ENCODE data around the gene CFAP57.

The CFAP57 gene

DNA sequence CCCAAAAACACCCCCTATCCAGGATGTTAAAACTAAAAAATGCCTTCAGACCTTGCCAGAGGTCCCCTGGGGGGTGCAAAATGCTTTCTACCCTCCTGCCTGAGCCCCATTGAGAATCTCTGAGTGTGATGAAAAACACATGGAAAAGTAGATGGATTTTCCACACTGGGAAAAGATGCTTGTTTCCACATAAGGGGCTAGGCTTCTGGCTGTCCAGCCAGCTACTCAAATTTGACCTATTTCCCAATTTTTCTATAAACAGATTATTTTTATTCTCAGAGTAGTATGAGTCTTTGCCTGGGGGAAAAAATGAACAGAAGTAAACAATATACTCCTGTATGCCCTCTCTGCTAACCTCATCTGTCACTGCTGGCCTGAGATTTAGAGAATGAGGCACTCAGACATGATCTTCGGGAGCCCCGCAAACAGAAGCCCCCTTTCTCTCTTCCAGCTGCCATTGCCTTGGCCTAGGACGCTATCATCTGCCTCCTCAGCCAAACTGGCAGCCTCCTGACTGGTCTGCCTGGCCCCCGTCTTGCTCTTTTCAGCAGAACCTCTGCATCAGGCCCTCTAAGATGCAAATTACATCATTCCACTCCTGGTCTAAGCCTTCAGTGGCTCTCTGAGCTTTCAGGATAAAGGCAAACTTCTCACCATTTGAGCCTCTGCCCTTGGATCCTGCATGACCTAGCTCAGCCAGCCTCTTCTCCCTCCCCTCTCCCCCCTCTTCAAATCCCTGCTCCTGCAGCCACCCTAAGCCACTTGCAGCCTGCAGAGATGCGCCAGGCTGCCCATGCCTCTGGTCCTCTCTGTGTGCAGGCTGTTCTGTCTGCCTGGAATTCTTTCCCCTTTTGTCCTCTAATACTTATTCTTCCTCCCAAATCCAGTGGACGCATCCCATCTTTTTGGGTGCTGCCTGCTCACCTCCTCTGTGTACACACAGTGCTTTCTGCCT, 58.0 kb downstream of the CFAP57 start:
- DNase-seq, result no peak

GRCh38 chr1:43232074-43232473, 59.9 kb downstream of the CFAP57 start:
- DNase-seq, result no peak

- DNase-seq, result no peak
These were observed 60.4 kb downstream of the CFAP57 start for GRCh38 chr1:43232482-43232881.

DNA sequence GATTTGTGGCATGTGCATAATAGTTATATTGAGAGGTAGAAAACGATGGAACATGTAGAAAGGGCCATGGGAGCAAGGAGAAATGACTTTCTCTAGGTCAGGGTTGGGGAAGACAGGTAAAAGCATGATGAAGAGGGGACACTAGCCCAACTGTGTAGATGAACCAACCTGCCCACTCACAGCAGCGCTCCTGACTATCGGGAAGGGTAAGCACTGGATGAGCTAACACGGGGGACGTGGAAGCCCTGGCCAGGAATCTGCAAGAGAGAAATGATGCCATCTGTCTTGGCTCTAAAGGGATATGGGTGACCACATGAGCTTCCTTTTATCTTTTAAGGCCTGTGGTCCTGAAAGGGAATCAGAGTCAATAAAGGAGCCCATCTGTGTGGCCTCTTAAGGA, 61.5 kb downstream of the CFAP57 start:
- no peak for DNase-seq

DNA sequence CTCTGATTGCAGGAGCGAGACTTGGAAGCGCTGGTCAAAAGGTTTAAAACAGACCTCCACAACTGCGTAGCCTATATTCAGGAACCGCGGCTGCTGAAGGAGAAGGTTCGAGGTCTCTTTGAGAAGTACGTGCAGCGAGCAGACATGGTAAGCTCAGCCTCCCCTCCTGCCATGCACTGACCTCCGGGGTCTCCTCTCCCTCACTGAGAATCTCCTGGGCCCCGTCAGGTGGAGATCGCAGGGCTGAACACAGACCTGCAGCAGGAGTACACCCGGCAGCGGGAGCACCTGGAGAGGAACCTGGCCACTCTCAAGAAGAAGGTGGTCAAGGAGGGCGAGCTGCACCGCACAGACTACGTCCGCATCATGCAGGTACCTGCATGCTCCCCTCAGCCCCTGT, 62.1 kb downstream of the CFAP57 start:
- no peak for DNase-seq

DNA sequence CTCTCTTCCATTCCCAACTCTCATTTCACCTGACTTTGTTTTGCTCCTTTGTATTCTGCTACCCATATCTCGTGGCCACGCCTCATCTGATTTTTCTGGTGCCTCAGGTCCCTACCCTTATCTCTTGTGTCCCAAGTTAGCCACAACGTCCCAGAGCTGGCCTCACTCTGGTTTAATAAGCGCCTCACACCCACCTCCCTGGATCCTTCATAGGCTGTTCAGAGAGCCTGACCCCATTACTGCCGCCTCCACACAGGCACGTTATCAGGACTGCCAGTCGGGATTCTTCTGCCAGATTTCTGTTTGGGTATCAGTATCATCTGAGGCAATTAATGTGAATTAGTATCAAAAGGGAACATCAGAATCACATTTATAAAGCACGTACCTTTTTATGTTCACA, 62.9 kb downstream of the CFAP57 start:
- DNase-seq, result no peak

- DNase-seq, result no peak
These were observed 63.5 kb downstream of the CFAP57 start for GRCh38 chr1:43235451-43236121.

- no peak for DNase-seq
These were observed 65.0 kb downstream of the CFAP57 start for GRCh38 chr1:43237121-43237520.

DNA sequence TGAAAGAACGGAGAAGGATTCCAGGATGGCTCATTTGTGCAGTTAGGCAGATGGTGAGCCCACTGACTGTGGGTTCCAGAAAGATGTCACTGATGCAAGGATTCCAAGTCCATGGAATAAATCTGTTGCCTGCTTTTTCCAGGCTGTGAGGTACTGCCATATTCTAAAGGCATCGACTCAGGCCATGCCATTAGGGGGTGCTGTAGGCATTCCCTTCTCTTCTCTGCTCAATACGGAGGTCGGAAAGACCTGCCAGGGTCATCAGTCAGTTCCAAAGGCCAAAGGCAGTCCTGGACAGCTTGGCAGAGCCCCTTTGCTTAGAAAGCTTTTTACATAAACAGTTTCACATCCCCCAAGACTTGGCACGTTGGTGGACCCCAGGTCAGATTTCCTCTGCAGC, 66.0 kb downstream of the CFAP57 start:
- DNase-seq, result no peak

- no peak for DNase-seq
These were observed 66.9 kb downstream of the CFAP57 start for GRCh38 chr1:43238991-43239469.

- DNase-seq, result no peak
These were observed 67.4 kb downstream of the CFAP57 start for GRCh38 chr1:43239484-43239883.

- DNase-seq, result no peak
These were observed 69.3 kb downstream of the CFAP57 start for GRCh38 chr1:43241413-43241836.

GRCh38 chr1:43243299-43243698, 71.2 kb downstream of the CFAP57 start:
- no peak for DNase-seq

GRCh38 chr1:43246466-43247213, 74.5 kb downstream of the CFAP57 start:
- DNase-seq, result no peak

GRCh38 chr1:43247256-43247921, 75.3 kb downstream of the CFAP57 start:
- no peak for DNase-seq

DNA sequence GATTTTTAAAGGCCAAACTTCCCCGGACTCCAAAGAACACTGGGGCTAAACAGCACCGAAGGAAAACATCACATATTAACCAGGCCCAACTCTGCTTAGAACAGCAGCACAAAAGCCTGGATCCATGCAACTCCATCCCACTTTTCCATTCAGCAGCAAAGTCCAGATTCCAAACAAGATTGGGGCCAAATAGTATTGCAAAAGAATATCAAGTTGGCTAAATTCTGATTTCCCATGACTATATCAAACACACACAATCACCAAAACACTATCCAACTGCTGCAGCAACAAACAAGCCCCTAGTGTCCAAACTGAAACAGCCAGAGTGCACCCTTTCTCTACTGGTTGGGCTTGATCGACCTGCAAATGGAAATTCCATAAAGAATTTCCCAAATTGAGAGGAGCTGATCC, 78.2 kb downstream of the CFAP57 start:
- DNase-seq, result no peak

- no peak for DNase-seq
These were observed 78.9 kb downstream of the CFAP57 start for GRCh38 chr1:43251024-43251423.

GRCh38 chr1:43252225-43252624, 80.1 kb downstream of the CFAP57 start:
- DNase-seq, result no peak

DNA sequence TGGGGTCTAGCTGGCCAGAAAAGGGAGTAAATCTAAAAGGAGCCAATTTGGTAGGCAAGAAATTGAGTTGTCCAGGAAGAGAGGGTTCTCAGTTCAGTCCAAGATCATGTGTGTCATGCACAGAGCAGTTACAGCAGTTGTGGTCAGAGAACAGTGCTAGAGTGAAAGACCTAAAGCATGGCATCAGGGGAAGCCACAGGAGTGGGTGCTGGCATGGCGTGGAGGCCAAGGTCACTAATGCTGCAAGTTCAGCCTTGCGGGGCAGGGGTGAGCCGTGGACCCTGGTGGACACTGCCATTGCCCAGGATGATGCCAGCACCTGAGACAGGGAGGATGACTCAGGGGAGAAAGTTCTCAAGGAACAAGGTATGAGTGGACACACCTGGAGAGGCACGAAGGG, 81.0 kb downstream of the CFAP57 start:
- DNase-seq, result no peak

- no peak for DNase-seq
These were observed 81.7 kb downstream of the CFAP57 start for GRCh38 chr1:43253876-43254275.

DNA sequence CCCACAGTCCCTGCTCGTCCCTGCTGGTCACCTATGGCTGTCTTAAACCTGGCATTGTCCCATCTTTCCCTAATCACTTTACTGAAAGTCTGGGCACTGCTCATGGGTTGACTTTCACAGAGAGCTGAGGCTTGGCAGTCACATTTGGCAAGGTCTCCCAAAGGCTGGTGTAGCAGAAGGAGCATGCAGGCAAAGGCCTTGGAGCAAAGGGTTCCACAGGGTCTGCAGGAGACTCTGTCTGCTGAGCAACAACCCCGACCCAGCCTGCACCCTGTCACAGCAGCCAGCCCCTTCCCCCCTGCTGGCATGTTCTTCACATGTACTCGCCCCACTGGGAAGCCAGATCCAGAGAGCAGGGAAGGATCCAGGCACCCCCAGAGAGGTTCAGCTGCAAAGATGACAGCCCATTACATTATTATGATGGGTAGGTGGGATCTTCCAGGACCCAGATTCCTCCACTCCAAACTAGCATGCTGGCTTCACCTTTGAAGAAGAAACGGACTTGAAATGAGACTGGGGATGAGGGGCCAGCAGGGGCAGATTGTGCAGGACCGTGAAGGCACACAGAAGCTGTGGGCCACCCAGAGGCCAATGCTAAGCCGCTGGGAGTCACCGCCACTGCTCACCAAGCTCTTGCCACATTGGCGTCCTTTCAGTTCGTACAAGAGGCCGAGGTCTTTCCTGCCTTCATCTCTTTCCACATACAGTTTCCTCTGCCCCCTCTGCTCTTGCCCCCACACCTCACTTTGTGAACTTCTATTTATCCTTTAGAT, 83.5 kb downstream of the CFAP57 start:
- DNase-seq, result no peak

Measured in effector CD8-positive, alpha-beta T cell (primary cell).